Renal cortex interstitium (tissue), 11 donors: ENCODE data around the gene PAX3. TPM values are rescaled to one million over a fixed set of nuclear protein-coding genes. Genes with fewer than 3 reads are reported as not detected.
"Not testable (repeated sequence)": the region's sequence is repeated elsewhere in the genome, so short reads cannot be mapped to it uniquely, and the experiment has no call there.

Experiments
- DNase-seq, 11 donors: peaks; one replicate each; pipeline ENCODE4 v3.0.0-alpha.2; 2013; ENCODE audit warnings: low read depth in 9 of 11, low spot score in 4 of 11; ENCODE audit errors: extremely low read depth in 1 of 11
- polyA plus RNA-seq, 3 donors: library from polyadenylated mRNA; unstranded; fragments of 120-200 nt; gene quantifications; one replicate each; pipeline ENCODE4 v1.2.1, GENCODE V29; 2013; ENCODE audit not compliant: insufficient read length in 3 of 3

PAX3 gene
- polyA plus RNA-seq, 3 donors: not detected

GRCh38 chr2:222179592-222179991 is 119.2 kb downstream of the PAX3 start:
- DNase-seq: no peak

GRCh38 chr2:222178450-222178849 is 120.3 kb downstream of the PAX3 start:
- no peak for DNase-seq

DNA sequence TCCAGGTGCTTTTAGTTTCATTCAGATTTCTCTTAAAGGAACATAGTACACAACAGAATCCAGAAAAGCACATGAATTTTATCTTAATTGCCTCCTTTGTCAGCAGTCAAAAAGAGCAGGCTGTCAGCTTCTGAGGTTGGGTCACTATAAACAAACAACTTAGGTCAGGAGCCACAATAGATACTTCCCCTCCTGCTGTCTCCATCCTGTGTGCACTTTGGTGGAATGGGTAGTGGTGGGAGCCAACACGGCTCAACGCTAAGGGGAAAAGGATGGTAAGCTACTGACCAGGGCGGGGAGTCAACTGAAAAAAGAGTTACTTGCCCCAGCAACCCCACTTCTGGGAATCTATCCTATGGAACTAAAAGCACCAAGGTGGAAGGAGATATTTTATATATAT is 121.9 kb downstream of the PAX3 start:
- DNase-seq: peak in 1 of 11 donors; percentile 2

DNA sequence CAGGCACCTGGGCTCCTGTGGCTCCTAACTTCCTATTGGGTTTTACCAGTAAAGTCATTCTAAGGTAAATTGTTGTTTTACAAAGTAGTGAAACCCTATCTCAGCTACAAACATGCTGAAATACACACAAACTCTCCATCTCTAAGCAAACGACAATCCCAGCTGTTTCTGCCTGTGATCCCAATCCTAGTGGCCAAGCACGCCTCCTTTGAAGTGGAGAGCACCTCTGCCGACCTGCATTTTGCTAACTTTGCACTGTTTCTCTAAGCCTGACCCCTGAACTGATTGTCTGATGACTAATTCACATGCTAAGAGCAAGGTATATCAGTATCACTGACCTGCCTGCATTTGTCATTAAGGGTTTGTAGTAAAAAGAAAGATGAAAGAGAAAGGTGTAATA is 124.3 kb downstream of the PAX3 start:
- peak in 4 of 11 donors; percentile 2 to 26 (median 10) for DNase-seq

- DNase-seq: peak in 2 of 11 donors; percentile 1 to 9
Measured at GRCh38 chr2:222169346-222169745, 129.5 kb downstream of the PAX3 start.

DNA sequence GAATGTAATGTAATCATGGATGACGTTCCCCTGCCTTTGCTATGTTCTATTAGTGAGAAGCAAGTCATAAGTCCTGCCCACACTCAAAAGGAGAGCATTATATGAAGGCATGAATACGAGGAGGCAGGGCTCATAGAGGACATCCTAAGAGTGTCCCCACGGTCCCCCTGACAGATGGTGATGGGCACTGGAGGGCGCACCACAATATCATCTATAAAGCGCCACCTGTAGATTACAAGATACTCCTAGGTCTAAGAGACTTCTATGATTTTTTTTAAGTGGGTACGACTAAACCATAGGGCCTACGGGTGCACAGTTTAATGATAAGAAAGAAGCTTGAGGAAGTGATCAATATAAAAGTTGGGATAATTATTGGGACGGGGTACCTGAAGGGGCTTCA is 131.0 kb downstream of the PAX3 start:
- no peak for DNase-seq

DNA sequence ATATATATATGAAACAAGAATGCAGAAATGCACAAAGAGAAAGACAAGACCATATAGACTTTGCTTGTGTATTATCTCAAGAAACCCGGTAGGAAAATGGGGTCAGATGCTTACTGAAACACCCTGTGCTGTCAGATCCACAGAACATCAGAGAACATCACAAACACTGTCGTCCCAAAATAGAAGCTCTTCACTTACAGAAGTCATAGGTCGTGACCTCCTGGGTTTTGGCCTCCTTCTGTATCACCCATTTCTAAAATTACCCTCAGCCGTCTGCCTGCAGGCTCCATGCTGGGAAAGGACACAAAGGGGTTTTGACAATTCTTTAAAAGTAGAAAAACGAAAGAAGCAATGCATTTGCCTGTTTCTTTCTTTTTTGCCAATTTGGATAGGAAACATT is 137.9 kb downstream of the PAX3 start:
- no peak for DNase-seq

DNA sequence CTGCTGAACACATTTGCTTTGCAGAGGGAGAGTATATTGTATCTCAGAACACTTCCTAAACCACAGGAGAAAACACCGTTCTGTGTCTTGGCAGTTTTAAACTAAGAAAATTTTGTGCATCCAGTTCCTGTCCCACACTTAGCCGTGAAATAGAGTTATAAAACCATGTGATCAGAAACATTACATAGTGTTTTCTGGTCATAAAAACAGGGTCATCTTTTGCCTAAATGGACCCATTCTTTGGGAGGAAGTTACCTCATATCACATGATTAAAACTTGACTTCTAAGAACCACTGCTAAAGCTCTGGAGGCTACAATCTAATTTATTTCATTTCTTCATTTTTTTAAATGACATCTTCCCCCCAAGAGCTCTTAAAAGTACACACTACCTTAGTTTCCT is 138.7 kb downstream of the PAX3 start:
- no peak for DNase-seq

DNA sequence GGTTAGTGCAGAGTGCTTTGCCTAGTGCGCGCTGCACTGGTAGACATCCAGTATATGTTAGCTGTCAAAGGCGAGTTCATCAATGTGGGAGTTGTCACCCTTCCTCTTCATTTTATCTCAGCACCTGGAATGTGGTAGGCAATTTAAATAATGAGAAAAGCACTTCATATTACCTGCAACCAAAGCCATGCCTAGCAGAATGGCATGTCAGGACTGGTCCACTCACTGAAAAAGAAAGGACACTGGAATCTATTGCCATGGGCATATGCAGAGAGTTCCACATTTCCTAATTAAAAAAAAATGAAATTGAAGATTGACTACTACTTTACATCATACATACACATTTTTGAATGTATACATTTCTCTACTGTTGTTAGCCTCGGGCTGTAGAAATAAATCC is 139.6 kb downstream of the PAX3 start:
- DNase-seq: no peak

GRCh38 chr2:222155003-222155664 is 143.7 kb downstream of the PAX3 start:
- not testable (repeated sequence) for DNase-seq

Other genes starting within 250 kb of the PAX3 start
- 10 to 100 TPM; 16.2 to 27.4 (median 19.3) TPM for gene SGPP2, start 125.5 kb upstream of the PAX3 start, polyA plus RNA-seq